HepG2 (cell line): Measurements from ENCODE around the gene DNAAF9. TPM values are rescaled to one million over a fixed set of nuclear protein-coding genes. Genes with fewer than 3 reads are reported as not detected.

Experiments
- ATF4 ChIP-seq, 2 experiments: fragments of 450-650 bp in 1 of 2; sonication (generic) in 1 of 2; formaldehyde crosslinking; IDR thresholded peaks; 2 replicates each; pipeline versions ENCODE4 v1.5.0 to v1.8.0; 2020 to 2022; ENCODE audit warnings: mild to moderate bottlenecking in 1 of 2, missing genetic modification reagents in 1 of 2
- BCL6 ChIP-seq: IDR thresholded peaks from 2 replicates; pipeline ENCODE4 v1.6.1; 2016; ENCODE audit warnings: missing genetic modification reagents, missing compliant biosample characterization
- CENPX ChIP-seq: sonication (generic); formaldehyde crosslinking; IDR thresholded peaks from 2 replicates; pipeline ENCODE4 v1.9.0; 2021; ENCODE audit warnings: mild to moderate bottlenecking, missing genetic modification reagents, moderate library complexity
- DNMT3B ChIP-seq: conservative IDR thresholded peaks from 2 replicates; pipeline ENCODE4 v1.6.1; 2016; ENCODE audit warnings: missing biosample characterization, control low read depth
- ELF1 ChIP-seq: sonication (generic); formaldehyde crosslinking; IDR thresholded peaks from 2 replicates; pipeline ENCODE4 v1.4.0; 2020; ENCODE audit warnings: missing genetic modification reagents
- ETV6 ChIP-seq: sonication (generic); formaldehyde crosslinking; conservative IDR thresholded peaks from 2 replicates; pipeline ENCODE4 v1.4.0; 2020; ENCODE audit warnings: missing genetic modification reagents
- HNF4A ChIP-seq: sonication (generic); formaldehyde crosslinking; IDR thresholded peaks from 2 replicates; pipeline ENCODE4 v1.4.0; 2020; ENCODE audit warnings: missing genetic modification reagents
- PHF8 ChIP-seq: sonication (generic); formaldehyde crosslinking; IDR thresholded peaks from 2 replicates; pipeline ENCODE4 v1.5.0; 2020; ENCODE audit warnings: missing genetic modification reagents
- SAFB2 ChIP-seq: sonication (generic); formaldehyde crosslinking; IDR thresholded peaks from 2 replicates; pipeline ENCODE4 v1.5.1; 2020; ENCODE audit warnings: missing genetic modification reagents, low read depth, mild to moderate bottlenecking, borderline replicate concordance
- TEF ChIP-seq: sonication (generic); formaldehyde crosslinking; IDR thresholded peaks from 2 replicates; pipeline ENCODE4 v1.5.0; 2020; ENCODE audit warnings: missing genetic modification reagents
- ZBTB21 ChIP-seq: sonication (generic); formaldehyde crosslinking; IDR thresholded peaks from 2 replicates; pipeline ENCODE4 v1.4.0; 2020; ENCODE audit warnings: missing genetic modification reagents
- ZBTB3 ChIP-seq: sonication (generic); formaldehyde crosslinking; IDR thresholded peaks from 2 replicates; pipeline ENCODE4 v1.4.0; 2020; ENCODE audit warnings: low read depth, mild to moderate bottlenecking, moderate library complexity, missing genetic modification reagents, borderline replicate concordance
- ZBTB7A ChIP-seq: sonication (generic); formaldehyde crosslinking; IDR thresholded peaks from 2 replicates; pipeline ENCODE4 v1.8.0; 2022; ENCODE audit warnings: mild to moderate bottlenecking, missing genetic modification reagents
- ZFP36L2 ChIP-seq: sonication (generic); formaldehyde crosslinking; IDR thresholded peaks from 2 replicates; pipeline ENCODE4 v1.4.0; 2020; ENCODE audit warnings: missing genetic modification reagents
- ZNF292 ChIP-seq: sonication (generic); formaldehyde crosslinking; IDR thresholded peaks from 2 replicates; pipeline ENCODE4 v1.8.1; 2022; ENCODE audit warnings: mild to moderate bottlenecking, low read depth, missing genetic modification reagents, borderline replicate concordance
- ZNF33A ChIP-seq: sonication (generic); formaldehyde crosslinking; IDR thresholded peaks from 2 replicates; pipeline ENCODE4 v1.5.1; 2020; ENCODE audit warnings: missing genetic modification reagents, mild to moderate bottlenecking, moderate library complexity, borderline replicate concordance
- ZNF343 ChIP-seq: sonication (generic); formaldehyde crosslinking; IDR thresholded peaks from 2 replicates; pipeline ENCODE4 v1.4.0; 2020; ENCODE audit warnings: mild to moderate bottlenecking, missing genetic modification reagents
- ZNF451 ChIP-seq: sonication (generic); formaldehyde crosslinking; IDR thresholded peaks from 2 replicates; pipeline ENCODE4 v1.5.0; 2020; ENCODE audit warnings: mild to moderate bottlenecking, missing genetic modification reagents
- ZNF678 ChIP-seq: sonication (generic); formaldehyde crosslinking; IDR thresholded peaks from 2 replicates; pipeline ENCODE4 v1.4.0; 2020; ENCODE audit warnings: mild to moderate bottlenecking, missing genetic modification reagents
- polyA plus RNA-seq, 8 experiments: library from polyadenylated mRNA; depleted of rRNA in 3 of 8; stranded (reverse) in 7 of 8; unstranded in 1 of 8; fragments of >200 nt; fragmentation: Illumina TruSeq in 4 of 8; extraction: Trizol in 4 of 8; gene quantifications; 2 replicates each; pipeline versions ENCODE4 v1.2.1 to v1.2.3, GENCODE V29; 2011 to 2016; ENCODE audit warnings: low read depth in 4 of 8, missing spikeins in 1 of 8, mixed read lengths in 1 of 8; ENCODE audit not compliant: insufficient read depth in 1 of 8
- total RNA-seq, 5 experiments: library from RNA; depleted of rRNA; stranded (reverse); fragments of >200 nt; fragmentation: Illumina TruSeq; extraction: Trizol; gene quantifications; 2 replicates each; pipeline ENCODE4 v1.2.3, GENCODE V29; 2016; ENCODE audit warnings: low read depth in 1 of 5
- TF ChIP-seq, protein P1 (sequence below): sonication (generic); formaldehyde crosslinking; IDR thresholded peaks from 2 replicates; pipeline ENCODE4 v1.5.1; 2020; ENCODE audit warnings: mild to moderate bottlenecking, missing genetic modification reagents, borderline replicate concordance
- TF ChIP-seq, protein P2 (sequence below): sonication (generic); formaldehyde crosslinking; IDR thresholded peaks from 2 replicates; pipeline ENCODE4 v1.5.0; 2020; ENCODE audit warnings: missing genetic modification reagents

The DNAAF9 gene
- total and polyA plus RNA-seq, 2 of the 13 experiments (the other 11 are each of a cell fraction or from before 2014, with no cell fraction given) = 10.5 to 14.9 TPM

DNA sequence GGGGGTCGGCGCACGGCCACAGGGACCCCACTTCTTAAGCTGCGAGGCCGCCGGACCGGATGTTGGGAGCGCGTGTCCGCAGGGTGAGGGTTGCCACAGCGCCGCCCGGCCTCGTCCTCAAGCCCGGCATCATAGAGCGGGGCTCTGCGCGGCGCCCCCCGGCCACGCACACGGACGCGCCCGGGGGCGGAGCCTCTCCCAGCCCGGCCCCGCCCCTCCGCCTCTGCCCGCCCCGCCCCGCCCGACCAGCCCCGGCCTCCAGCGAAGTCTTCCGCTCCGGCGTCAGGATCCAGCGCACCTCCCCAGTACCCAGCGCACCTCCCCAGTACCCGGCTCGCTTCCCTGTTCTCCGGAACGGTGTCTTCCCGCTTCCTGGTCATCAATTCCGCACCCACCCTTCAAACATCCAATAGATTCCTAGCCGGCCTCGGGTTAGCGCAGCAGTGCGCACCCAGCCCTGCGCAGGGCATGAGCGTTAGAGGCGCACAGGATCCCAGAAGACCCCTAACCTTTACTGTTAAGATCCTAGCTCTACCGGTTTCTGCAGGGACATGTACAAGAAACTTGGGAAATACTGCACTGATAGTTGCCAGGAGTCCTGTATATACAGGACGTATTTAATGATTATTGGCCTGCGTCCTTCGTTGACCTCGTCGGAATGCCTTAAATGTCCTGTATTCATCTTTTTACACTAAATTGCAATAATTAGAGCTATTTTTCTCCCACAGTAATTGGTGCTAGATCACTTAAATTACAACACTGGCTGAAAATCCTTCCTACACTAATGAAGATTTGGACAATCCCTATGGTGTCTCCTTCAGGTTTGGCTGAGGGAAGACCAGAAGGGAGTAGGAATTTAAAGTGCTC lies 535 bp upstream of the DNAAF9 start (continued):
- TF ChIP-seq PHF8 (CRISPR knock-in tag) = no peak; the same call in 1 of the 2 replicates
- no peak; the same call in 1 of the 2 replicates for TF ChIP-seq ZBTB21 (CRISPR knock-in tag)
- peak; percentile 78 for TF ChIP-seq ZBTB7A (CRISPR knock-in tag)
- peak; percentile 53; the same call in 1 of the 2 replicates for TF ChIP-seq ELF1
- TF ChIP-seq ZNF343 (CRISPR knock-in tag) = 0 out of 2 replicates have a peak, but pooled peaks have one; percentile 20
- peak; percentile 51; the same call in 1 of the 2 replicates for TF ChIP-seq ZNF451
- 0 out of 2 replicates have a peak, but pooled peaks have one; percentile 20 for TF ChIP-seq TEF (CRISPR knock-in tag)
- 0 out of 2 replicates have a peak, but pooled peaks have one; percentile 4 for TF ChIP-seq HNF4A (CRISPR knock-in tag)
- no peak; a peak in 1 of 4 replicates for TF ChIP-seq ATF4 (CRISPR knock-in tag; IDR thresholded peaks at IDR 0.05)
- TF ChIP-seq, protein P1, sequence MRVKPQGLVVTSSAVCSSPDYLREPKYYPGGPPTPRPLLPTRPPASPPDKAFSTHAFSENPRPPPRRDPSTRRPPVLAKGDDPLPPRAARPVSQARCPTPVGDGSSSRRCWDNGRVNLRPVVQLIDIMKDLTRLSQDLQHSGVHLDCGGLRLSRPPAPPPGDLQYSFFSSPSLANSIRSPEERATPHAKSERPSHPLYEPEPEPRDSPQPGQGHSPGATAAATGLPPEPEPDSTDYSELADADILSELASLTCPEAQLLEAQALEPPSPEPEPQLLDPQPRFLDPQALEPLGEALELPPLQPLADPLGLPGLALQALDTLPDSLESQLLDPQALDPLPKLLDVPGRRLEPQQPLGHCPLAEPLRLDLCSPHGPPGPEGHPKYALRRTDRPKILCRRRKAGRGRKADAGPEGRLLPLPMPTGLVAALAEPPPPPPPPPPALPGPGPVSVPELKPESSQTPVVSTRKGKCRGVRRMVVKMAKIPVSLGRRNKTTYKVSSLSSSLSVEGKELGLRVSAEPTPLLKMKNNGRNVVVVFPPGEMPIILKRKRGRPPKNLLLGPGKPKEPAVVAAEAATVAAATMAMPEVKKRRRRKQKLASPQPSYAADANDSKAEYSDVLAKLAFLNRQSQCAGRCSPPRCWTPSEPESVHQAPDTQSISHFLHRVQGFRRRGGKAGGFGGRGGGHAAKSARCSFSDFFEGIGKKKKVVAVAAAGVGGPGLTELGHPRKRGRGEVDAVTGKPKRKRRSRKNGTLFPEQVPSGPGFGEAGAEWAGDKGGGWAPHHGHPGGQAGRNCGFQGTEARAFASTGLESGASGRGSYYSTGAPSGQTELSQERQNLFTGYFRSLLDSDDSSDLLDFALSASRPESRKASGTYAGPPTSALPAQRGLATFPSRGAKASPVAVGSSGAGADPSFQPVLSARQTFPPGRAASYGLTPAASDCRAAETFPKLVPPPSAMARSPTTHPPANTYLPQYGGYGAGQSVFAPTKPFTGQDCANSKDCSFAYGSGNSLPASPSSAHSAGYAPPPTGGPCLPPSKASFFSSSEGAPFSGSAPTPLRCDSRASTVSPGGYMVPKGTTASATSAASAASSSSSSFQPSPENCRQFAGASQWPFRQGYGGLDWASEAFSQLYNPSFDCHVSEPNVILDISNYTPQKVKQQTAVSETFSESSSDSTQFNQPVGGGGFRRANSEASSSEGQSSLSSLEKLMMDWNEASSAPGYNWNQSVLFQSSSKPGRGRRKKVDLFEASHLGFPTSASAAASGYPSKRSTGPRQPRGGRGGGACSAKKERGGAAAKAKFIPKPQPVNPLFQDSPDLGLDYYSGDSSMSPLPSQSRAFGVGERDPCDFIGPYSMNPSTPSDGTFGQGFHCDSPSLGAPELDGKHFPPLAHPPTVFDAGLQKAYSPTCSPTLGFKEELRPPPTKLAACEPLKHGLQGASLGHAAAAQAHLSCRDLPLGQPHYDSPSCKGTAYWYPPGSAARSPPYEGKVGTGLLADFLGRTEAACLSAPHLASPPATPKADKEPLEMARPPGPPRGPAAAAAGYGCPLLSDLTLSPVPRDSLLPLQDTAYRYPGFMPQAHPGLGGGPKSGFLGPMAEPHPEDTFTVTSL (CRISPR knock-in tag) = 0 out of 2 replicates have a peak, but pooled peaks have one; percentile 49
- no peak for TF ChIP-seq ZNF292 (CRISPR knock-in tag)
- peak; percentile 75; the same call in 1 of the 2 replicates for TF ChIP-seq DNMT3B
- TF ChIP-seq ETV6 (CRISPR knock-in tag) = no peak
- TF ChIP-seq, protein P2, sequence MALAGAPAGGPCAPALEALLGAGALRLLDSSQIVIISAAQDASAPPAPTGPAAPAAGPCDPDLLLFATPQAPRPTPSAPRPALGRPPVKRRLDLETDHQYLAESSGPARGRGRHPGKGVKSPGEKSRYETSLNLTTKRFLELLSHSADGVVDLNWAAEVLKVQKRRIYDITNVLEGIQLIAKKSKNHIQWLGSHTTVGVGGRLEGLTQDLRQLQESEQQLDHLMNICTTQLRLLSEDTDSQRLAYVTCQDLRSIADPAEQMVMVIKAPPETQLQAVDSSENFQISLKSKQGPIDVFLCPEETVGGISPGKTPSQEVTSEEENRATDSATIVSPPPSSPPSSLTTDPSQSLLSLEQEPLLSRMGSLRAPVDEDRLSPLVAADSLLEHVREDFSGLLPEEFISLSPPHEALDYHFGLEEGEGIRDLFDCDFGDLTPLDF = no peak
- no peak for TF ChIP-seq SAFB2 (CRISPR knock-in tag)
- no peak for TF ChIP-seq CENPX (CRISPR knock-in tag)
- no peak for TF ChIP-seq ZNF33A (CRISPR knock-in tag)
- TF ChIP-seq ZBTB3 = no peak
- no peak for TF ChIP-seq BCL6 (CRISPR knock-in tag)
- TF ChIP-seq ZNF678 = no peak
- no peak for TF ChIP-seq ZFP36L2 (CRISPR knock-in tag)
